K562 (cell line): ENCODE measurements around the gene PROK1. TPM values are rescaled to one million over a fixed set of nuclear protein-coding genes. Genes with fewer than 3 reads are reported as not detected.

ENCODE experiments used
- ATAC-seq: fragments of 200-7000 bp; cut with Tn5 transposase; 3 replicates; pipeline ENCODE4 v1.9.1; 2020; ENCODE audit warnings: moderate library complexity
- BruUV-seq: library from RNA; stranded (reverse); fragments of 400-500 nt; replicated peaks from 2 replicates; lab custom pipeline; 2021; lab: Mats Ljungman, UMichigan
- CTCF ChIA-PET: fragments of 300-600 bp; formaldehyde crosslinking; extraction: SDS; loops from one replicate; lab custom pipeline; 2021; ENCODE audit warnings: low intra/inter-chr PET ratio; lab: Yijun Ruan, JAX
- POLR2A ChIA-PET: fragments of 300-600, 350-650 bp; sonication (Branson Sonifier 250); formaldehyde crosslinking; extraction: SDS; loops from one replicate; lab custom pipeline; 2021; ENCODE audit warnings: antibody characterized with exemption, inconsistent platforms; lab: Yijun Ruan, JAX
- DNase-seq, 4 experiments: peaks; one replicate each; pipeline versions ENCODE4 v3.0.0 to v3.0.0-alpha.2; 2011 to 2018; ENCODE audit warnings: low spot score in 3 of 4, mixed read lengths in 3 of 4; ENCODE audit errors: extremely low read depth in 1 of 4
- FAIRE-seq: peaks from 2 replicates; lab custom pipeline; 2011; peaks lifted over from hg19 to GRCh38; lab: Jason Lieb, UNC
- H2AFZ ChIP-seq: 2 replicates; pipeline ENCODE4 v1.6.0; 2011; ENCODE audit warnings: low read depth, low read length, control low read depth, inconsistent platforms
- H3K27ac ChIP-seq: fragments of 200-600 bp; 3 replicates; pipeline ENCODE4 v1.8.0; 2011; ENCODE audit warnings: low read depth, mild to moderate bottlenecking, control low read depth, inconsistent platforms, low read length, moderate library complexity, mixed read lengths; ENCODE audit errors: extremely low read depth
- H3K27me3 ChIP-seq, 2 experiments: fragments of 300-600 bp in 1 of 2; 2 replicates in 1 of 2; 3 replicates in 1 of 2; pipeline versions ENCODE4 v1.6.0 to v1.8.0; 2011; ENCODE audit warnings: inconsistent platforms in 2 of 2, low read length in 2 of 2, mild to moderate bottlenecking in 1 of 2, mixed read lengths in 1 of 2, moderate library complexity in 1 of 2; ENCODE audit not compliant: control insufficient read depth in 2 of 2, insufficient read depth in 2 of 2
- H3K36me3 ChIP-seq: fragments of 300-600 bp; 3 replicates; pipeline ENCODE4 v1.8.0; 2011; ENCODE audit warnings: mild to moderate bottlenecking, low read length, inconsistent platforms; ENCODE audit not compliant: control insufficient read depth, insufficient read depth
- H3K4me1 ChIP-seq, 2 experiments: fragments of 200-600 bp in 1 of 2; replicated peaks in 1 of 2; 2 replicates in 1 of 2; 3 replicates in 1 of 2; pipeline versions ENCODE4 v1.5.1 to v1.8.0; 2011; ENCODE audit warnings: inconsistent platforms in 2 of 2, low read length in 2 of 2, mild to moderate bottlenecking in 1 of 2, mixed read lengths in 1 of 2, moderate library complexity in 1 of 2; ENCODE audit not compliant: control insufficient read depth in 2 of 2, insufficient read depth in 2 of 2
- H3K4me2 ChIP-seq: 2 replicates; pipeline ENCODE4 v1.6.1; 2011; ENCODE audit warnings: low read length, control low read depth, inconsistent platforms, mixed read lengths; ENCODE audit not compliant: insufficient read depth
- H3K4me3 ChIP-seq: fragments of 200-600 bp; sonication (generic), shearing (Covaris generic); 2 replicates; pipeline ENCODE4 v1.5.1; 2016; ENCODE audit warnings: control low read depth, inconsistent platforms
- H3K79me2 ChIP-seq: fragments of 200-600 bp; 3 replicates; pipeline ENCODE4 v1.8.0; 2011; ENCODE audit warnings: low read length, inconsistent platforms; ENCODE audit not compliant: control insufficient read depth, insufficient read depth
- H3K9ac ChIP-seq, 2 experiments: 2 replicates each; pipeline versions ENCODE4 v1.6.0 to v1.6.1; 2011; ENCODE audit warnings: low read depth in 2 of 2, low read length in 2 of 2, control low read depth in 1 of 2, inconsistent platforms in 1 of 2, mild to moderate bottlenecking in 1 of 2, mixed read lengths in 1 of 2; ENCODE audit not compliant: insufficient read depth in 1 of 2
- H3K9me1 ChIP-seq: one replicate; pipeline ENCODE4 v1.6.0; 2011; ENCODE audit warnings: inconsistent platforms, mild to moderate bottlenecking, low read length, moderate library complexity; ENCODE audit not compliant: control insufficient read depth, insufficient read depth
- H3K9me3 ChIP-seq: replicated peaks from 2 replicates; pipeline ENCODE4 v1.5.1; 2011; ENCODE audit warnings: low read depth, low read length, inconsistent platforms; ENCODE audit not compliant: control insufficient read depth, insufficient read depth
- H4K20me1 ChIP-seq: replicated peaks from 2 replicates; pipeline ENCODE4 v1.6.1; 2011; ENCODE audit warnings: low read length, inconsistent platforms, mixed read lengths; ENCODE audit not compliant: control insufficient read depth, insufficient read depth
- ADNP ChIP-seq: fragments of 200-800 bp; sonication (Bioruptor generic); IDR thresholded peaks from 2 replicates; pipeline ENCODE4 v1.6.1; 2016; ENCODE audit warnings: missing genetic modification characterization, missing compliant biosample characterization
- CC2D1A ChIP-seq: fragments of 450-650 bp; IDR thresholded peaks from 2 replicates; pipeline ENCODE4 v1.6.1; 2017; ENCODE audit warnings: mild to moderate bottlenecking
- EHMT2 ChIP-seq: fragments of 450-650 bp; IDR thresholded peaks from 2 replicates; pipeline ENCODE4 v1.6.1; 2018; ENCODE audit warnings: antibody characterized with exemption
- ERF ChIP-seq: fragments of 450-650 bp; formaldehyde crosslinking; IDR thresholded peaks from 2 replicates; pipeline ENCODE4 v1.4.0; 2020; ENCODE audit warnings: mild to moderate bottlenecking, mixed read lengths
- FOXJ3 ChIP-seq: sonication (generic); formaldehyde crosslinking; IDR thresholded peaks from 2 replicates; pipeline ENCODE4 v1.4.0; 2020; ENCODE audit warnings: mild to moderate bottlenecking, missing genetic modification reagents
- FUS ChIP-seq: fragments of 200-400 bp; formaldehyde crosslinking; optimal IDR thresholded peaks from 2 replicates; pipeline ENCODE3; 2017; ENCODE audit warnings: low read depth, low read length
- HCFC1 ChIP-seq: IDR thresholded peaks from 2 replicates; pipeline ENCODE4 v1.6.1; 2012; ENCODE audit warnings: low read depth, low read length, improper control_type of control experiment
- RAD51 ChIP-seq: fragments of 450-650 bp; IDR thresholded peaks from 2 replicates; pipeline ENCODE4 v1.7.1; 2016; ENCODE audit warnings: low read depth, mild to moderate bottlenecking, borderline replicate concordance
- TFAM ChIP-seq: fragments of 250-450 bp; sonication (Bioruptor Pico); conservative IDR thresholded peaks from 2 replicates; pipeline ENCODE4 v1.5.0; 2021; ENCODE audit warnings: mild to moderate bottlenecking, moderate library complexity
- ZBTB7A ChIP-seq: IDR thresholded peaks from 2 replicates; pipeline ENCODE4 v1.6.1; 2011; ENCODE audit warnings: low read depth, mild to moderate bottlenecking, low read length, moderate library complexity, borderline replicate concordance; ENCODE audit not compliant: control insufficient read depth
- ZNF232 ChIP-seq: sonication (generic); formaldehyde crosslinking; IDR thresholded peaks from 2 replicates; pipeline ENCODE4 v1.8.0; 2022; ENCODE audit warnings: mild to moderate bottlenecking, missing genetic modification reagents
- ZNF695 ChIP-seq: fragments of 450-650 bp; formaldehyde crosslinking; IDR thresholded peaks from 2 replicates; pipeline ENCODE4 v1.4.0; 2020; ENCODE audit warnings: mild to moderate bottlenecking, moderate library complexity
- ZZZ3 ChIP-seq: fragments of 450-650 bp; IDR thresholded peaks from 2 replicates; pipeline ENCODE4 v1.6.1; 2016; ENCODE audit warnings: antibody characterized with exemption, mild to moderate bottlenecking, moderate library complexity
- WGBS: fragments of 100-300 bp; shearing (Covaris generic); methylation state at CpG from one replicate; pipeline ENCODE4 v1.1.6; 2016; ENCODE audit warnings: low coverage, mixed read lengths; ENCODE audit not compliant: insufficient coverage; ENCODE audit errors: missing lambda C conversion rate; 5-methylcytosine and 5-hydroxymethylcytosine counted together
- in situ Hi-C: fragments of 300-500 bp; cut with MboI; formaldehyde crosslinking; loops from 4 replicates; pipeline ENCODE4 v1.15.0; 2018; ENCODE audit warnings: inconsistent platforms, mixed read lengths
- intact Hi-C: fragments of 100-400 bp; cut with micrococcal nuclease; formaldehyde crosslinking; loops from 2 replicates; pipeline ENCODE4 v1.14.2; 2022
- polyA plus RNA-seq, 8 experiments: library from polyadenylated mRNA; depleted of rRNA in 4 of 8; stranded (reverse) in 5 of 8; unstranded in 3 of 8; fragments of >200 nt; fragmentation: Nextera tagmentation in 2 of 8; fragmentation: Illumina TruSeq in 1 of 8; extraction: Ambion mirVana in 2 of 8; extraction: Trizol in 1 of 8; gene quantifications; 2 replicates each; pipeline versions ENCODE4 v1.2.1 to v1.2.3, GENCODE V29; 2011 to 2014; ENCODE audit warnings: inconsistent platforms in 1 of 8, missing spikeins in 1 of 8
- total RNA-seq, 7 experiments: library from RNA; depleted of rRNA in 6 of 7; stranded (reverse); fragments of >200 nt in 6 of 7; fragmentation: Illumina TruSeq in 2 of 7; extraction: Trizol in 2 of 7; gene quantifications; 2 replicates each; pipeline versions ENCODE4 v1.2.1 to v1.2.3, GENCODE V29; 2011 to 2021; ENCODE audit warnings: low replicate concordance in 1 of 7
- TF ChIP-seq, protein P1 (sequence below): sonication (generic); IDR thresholded peaks from 2 replicates; pipeline ENCODE4 v1.6.1; 2016
- TF ChIP-seq, protein P2 (sequence below): fragments of 250-450 bp; sonication (Bioruptor Pico); IDR thresholded peaks from 2 replicates; pipeline ENCODE4 v1.5.0; 2021; ENCODE audit warnings: mild to moderate bottlenecking, moderate library complexity
- TF ChIP-seq, protein P3 (sequence below), 2 experiments: fragments of 250-450 bp in 1 of 2; fragments of 450-650 bp in 1 of 2; sonication (Bioruptor Pico) in 1 of 2; IDR thresholded peaks; 2 replicates each; pipeline versions ENCODE4 v1.6.1 to v1.8.0; 2016 to 2021; ENCODE audit warnings: mild to moderate bottlenecking in 2 of 2, moderate library complexity in 2 of 2, missing compliant biosample characterization in 1 of 2, missing genetic modification characterization in 1 of 2
- TF ChIP-seq, protein P4 (sequence below): fragments of 450-650 bp; formaldehyde crosslinking; IDR thresholded peaks from 2 replicates; pipeline ENCODE4 v1.4.0; 2022; ENCODE audit warnings: mild to moderate bottlenecking, moderate library complexity

Gene PROK1
- total and polyA plus RNA-seq, 9 of the 15 experiments (the other 6 are each of a cell fraction or from before 2014, with no cell fraction given), result 0.15 TPM; not detected in 8

DNA sequence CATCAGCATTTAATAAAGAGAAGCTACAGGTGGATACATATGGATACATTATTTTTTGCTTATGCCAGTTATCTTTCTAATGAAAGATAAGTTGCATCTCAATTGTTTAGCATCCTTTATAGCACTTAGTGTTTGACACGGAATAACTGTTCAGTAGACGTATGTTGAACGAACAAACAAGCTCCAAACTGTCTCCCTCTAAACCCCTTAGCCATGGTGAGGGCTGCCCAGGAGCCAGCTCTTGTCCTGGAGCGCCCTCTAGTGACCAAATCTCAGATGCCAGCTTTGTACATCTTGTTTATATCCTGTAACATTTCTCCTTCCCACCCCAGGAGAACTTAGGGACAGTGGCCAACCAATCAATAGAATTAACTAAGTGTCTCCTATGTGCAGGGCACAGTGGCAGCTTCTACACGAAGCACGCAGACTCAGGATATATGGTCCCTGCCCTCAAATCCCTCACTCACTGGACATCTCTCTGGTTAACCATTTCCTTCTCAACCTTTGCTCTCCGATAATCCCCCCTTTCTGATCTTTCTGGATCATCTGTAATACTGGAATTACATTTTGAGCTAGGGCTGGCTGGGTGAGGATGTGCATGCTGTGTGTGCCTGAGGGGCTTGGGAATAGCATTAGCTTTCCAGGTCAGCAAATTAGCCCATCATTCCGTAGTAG is 45.1 kb downstream of the PROK1 start:
- H3K27me3 ChIP-seq, result peaks cover 8 to 50% of the 10 kb centered on the region in 2 experiments; a peak in 3 of 5 replicates
- H3K4me3 ChIP-seq, result no peak overlapping the region
- POLR2A ChIA-PET, result interaction anchor here (0.6 to 1.4 kb wide), 10 partner anchors 8 to 299 kb away, joined by 3 to 8 read pairs (median 4); partner anchors contain the start of gene RBM15
- BruUV-seq, result no TSS peak
- no peaks in the 10 kb centered on the region for H3K79me2 ChIP-seq
- H4K20me1 ChIP-seq, result peaks cover 4% of the 10 kb centered on the region; the same call in 1 of the 2 replicates
- no peaks in the 10 kb centered on the region for H3K9me1 ChIP-seq
- 0% methylated on average over 8 of the region's 8 CpGs for WGBS
- H3K9ac ChIP-seq, result no peak overlapping the region; a peak in 1 of 4 replicates
- no peaks in the 10 kb centered on the region for H3K9me3 ChIP-seq
- H3K4me1 ChIP-seq, result no peaks in the 10 kb centered on the region
- DNase-seq (peak; percentile 86 to 91 (median 90)), FAIRE-seq (peak; percentile 98), ATAC-seq (peak; percentile 96)
- no peak overlapping the region for H2AFZ ChIP-seq
- intact Hi-C loops, result loop anchor here (1.0 to 2.0 kb wide), 4 partner anchors 35 to 299 kb away; no protein-coding TSS in a partner anchor
- H3K36me3 ChIP-seq, result no peaks in the 10 kb centered on the region
- in situ Hi-C loops, result no loop called here
- H3K4me2 ChIP-seq, result no peak overlapping the region
- no peak overlapping the region for H3K27ac ChIP-seq
- CTCF ChIA-PET, result interaction anchor here (0.5 to 3.7 kb wide), 11 partner anchors 83 to 466 kb away, joined by 3 to 45 read pairs (median 4); partner anchors contain the start of gene KCNC4
- TF ChIP-seq TFAM (CRISPR knock-in tag), result no peak
- TF ChIP-seq, protein P1, sequence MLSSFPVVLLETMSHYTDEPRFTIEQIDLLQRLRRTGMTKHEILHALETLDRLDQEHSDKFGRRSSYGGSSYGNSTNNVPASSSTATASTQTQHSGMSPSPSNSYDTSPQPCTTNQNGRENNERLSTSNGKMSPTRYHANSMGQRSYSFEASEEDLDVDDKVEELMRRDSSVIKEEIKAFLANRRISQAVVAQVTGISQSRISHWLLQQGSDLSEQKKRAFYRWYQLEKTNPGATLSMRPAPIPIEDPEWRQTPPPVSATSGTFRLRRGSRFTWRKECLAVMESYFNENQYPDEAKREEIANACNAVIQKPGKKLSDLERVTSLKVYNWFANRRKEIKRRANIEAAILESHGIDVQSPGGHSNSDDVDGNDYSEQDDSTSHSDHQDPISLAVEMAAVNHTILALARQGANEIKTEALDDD, result no peak
- TF ChIP-seq ZZZ3, result no peak
- no peak for TF ChIP-seq ZNF232
- TF ChIP-seq, protein P2, sequence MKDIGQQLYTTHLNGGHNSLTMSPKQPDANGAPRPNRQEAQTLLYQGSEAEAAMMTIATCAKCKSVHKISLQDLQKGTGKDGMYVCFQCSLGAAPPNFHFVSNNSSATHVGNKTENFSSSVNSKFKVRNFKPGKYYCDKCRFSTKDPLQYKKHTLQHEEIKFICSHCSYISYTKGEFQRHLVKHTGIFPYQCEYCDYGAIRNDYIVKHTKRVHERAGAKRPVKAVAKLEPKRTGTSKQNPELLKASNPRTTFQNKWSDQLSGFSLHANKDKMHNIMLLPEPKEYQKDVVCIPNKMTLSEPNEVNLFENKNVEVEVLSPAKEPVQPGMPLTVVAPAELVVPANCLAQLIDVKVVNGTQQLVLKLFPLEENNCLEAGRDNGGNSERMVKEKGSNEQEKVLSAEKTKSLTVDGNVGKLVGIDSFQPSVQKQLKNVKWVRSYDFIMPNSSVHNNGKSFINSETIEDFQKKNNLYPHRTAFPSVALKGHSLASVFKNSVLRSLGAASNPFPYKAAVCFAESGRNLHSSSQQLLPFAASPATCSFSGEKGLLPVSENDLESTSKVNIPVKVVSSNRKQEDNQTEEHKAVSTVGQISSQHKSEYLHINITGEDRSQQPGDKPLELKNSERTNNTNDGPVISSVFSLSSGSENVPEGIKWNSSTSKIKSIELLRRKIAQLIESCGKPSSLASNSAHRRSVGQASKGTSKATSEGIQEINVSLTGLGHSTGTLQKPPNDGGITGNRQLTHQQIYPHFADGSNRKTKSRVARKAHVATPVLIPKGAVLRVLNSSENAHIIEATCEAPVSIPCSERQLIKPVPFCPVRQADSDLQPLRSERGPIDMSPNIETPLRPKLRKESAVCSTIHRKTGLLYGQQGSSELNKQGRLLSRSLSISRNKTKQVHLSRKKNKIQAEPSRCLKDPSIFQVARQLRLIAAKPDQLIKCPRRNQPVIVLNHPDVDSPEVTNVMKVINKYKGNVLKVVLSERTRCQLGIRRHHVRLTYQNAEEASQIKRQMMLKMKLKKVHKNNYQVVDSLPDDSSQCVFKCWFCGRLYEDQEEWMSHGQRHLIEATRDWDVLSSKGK, result no peak
- TF ChIP-seq ERF (CRISPR knock-in tag), result no peak
- TF ChIP-seq ADNP (tag), result no peak
- TF ChIP-seq ZBTB7A, result no peak
- no peak for TF ChIP-seq HCFC1
- TF ChIP-seq, protein P3, sequence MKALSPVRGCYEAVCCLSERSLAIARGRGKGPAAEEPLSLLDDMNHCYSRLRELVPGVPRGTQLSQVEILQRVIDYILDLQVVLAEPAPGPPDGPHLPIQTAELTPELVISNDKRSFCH (CRISPR knock-in tag; IDR thresholded peaks at IDR 0.05), result no peak
- TF ChIP-seq, protein P3 (tag; IDR thresholded peaks at IDR 0.05), result no peak
- peak; percentile 51; the same call in 1 of the 2 replicates for TF ChIP-seq CC2D1A
- no peak for TF ChIP-seq RAD51
- TF ChIP-seq FUS, result no peak
- no peak for TF ChIP-seq FOXJ3 (CRISPR knock-in tag)
- TF ChIP-seq, protein P4, sequence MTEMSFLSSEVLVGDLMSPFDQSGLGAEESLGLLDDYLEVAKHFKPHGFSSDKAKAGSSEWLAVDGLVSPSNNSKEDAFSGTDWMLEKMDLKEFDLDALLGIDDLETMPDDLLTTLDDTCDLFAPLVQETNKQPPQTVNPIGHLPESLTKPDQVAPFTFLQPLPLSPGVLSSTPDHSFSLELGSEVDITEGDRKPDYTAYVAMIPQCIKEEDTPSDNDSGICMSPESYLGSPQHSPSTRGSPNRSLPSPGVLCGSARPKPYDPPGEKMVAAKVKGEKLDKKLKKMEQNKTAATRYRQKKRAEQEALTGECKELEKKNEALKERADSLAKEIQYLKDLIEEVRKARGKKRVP (CRISPR knock-in tag), result no peak
- TF ChIP-seq ZNF695, result no peak
- TF ChIP-seq EHMT2, result no peak
